TTC549 (cell line): ENCODE results near the gene RGS19.

Source experiments
- FAIRE-seq: peaks from 2 replicates; lab custom pipeline; 2012; peaks lifted over from hg19 to GRCh38; lab: Jason Lieb, UNC

Gene RGS19

DNA sequence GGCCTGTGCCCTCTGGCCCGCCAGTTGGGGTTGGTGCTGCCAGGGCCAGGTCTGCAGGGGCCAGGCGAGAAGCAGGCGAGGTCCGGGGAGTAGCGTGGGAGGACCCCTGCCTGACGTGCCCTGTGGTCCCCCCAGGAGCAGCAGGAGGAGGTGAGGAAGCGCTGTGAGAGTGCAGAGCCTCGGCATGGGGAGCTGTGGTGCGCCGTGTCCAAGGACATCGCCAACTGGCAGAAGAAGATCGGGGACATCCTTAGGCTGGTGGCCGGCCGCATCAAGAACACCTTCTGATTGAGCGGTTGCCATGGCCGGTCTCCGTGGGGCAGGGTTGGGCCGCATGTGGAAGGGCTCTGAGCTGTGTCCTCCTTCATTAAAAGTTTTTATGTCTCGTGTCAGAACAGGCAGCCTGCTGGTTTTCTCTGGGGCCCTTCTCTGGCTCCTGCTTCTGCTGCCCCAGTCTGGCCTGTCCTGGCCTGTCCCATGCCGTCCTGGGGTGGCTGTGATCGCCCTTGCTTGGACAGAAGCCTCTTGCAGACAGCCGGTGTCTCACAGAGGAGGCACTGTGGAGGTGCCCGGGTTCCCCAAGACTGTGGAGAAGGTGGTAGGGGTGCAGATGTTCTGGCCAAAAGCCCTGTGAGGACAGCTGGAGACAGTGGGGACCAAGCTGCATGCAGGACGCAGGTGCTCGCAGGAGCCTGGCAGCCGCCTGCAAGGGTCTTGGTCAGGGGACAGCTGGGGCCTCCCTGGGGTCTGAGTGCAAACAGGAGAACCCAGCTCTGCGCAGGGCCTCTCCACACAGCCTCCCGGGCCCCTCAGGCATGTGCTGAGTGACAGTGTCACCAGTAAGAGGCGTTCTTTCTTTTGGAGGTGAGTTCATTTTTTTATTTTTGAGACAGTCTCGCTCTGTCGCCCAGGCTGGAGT lies 46.4 kb downstream of the RGS19 start:
- FAIRE-seq: no peak

- FAIRE-seq: no peak
Observed at GRCh38 chr20:64031822-64032314, 47.5 kb downstream of the RGS19 start.

GRCh38 chr20:64030371-64031134 lies 48.8 kb downstream of the RGS19 start:
- no peak for FAIRE-seq

- no peak for FAIRE-seq
Observed at GRCh38 chr20:64029293-64030117, 49.8 kb downstream of the RGS19 start.

DNA sequence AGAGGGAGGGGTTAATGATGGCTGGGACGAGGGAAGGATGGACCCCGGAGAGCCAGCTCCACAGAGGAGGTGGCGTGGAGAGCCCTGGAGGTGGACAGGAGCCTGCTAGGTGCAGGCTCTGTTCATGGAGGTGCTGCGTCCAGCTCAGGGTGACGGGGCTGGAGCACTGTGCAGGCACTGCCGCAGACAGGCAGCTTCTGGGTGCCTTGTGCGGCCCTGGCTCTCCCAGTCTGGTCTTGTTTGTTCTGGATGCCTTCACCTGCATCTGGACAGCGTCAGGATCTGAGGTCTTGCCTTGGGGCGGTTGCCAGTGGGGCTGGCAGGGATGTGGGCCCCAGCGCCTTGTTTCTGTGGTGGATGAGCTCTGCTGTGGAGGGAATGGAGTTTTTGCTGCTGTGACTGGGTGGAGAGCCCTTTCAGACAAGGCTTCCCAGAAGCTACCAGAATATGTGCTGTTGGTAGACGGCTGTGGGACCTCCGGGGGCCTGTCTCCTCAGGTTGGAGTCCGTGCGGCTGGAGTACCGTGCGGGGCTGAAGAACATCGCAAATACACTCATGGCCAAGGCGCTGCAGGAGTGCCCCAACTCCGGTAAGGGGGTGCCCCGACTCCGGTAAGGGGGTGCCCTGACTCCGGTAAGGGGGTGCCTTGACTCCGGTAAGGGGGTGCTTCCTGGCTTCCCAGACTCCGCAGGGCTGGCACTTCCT lies 51.2 kb downstream of the RGS19 start:
- FAIRE-seq: no peak

DNA sequence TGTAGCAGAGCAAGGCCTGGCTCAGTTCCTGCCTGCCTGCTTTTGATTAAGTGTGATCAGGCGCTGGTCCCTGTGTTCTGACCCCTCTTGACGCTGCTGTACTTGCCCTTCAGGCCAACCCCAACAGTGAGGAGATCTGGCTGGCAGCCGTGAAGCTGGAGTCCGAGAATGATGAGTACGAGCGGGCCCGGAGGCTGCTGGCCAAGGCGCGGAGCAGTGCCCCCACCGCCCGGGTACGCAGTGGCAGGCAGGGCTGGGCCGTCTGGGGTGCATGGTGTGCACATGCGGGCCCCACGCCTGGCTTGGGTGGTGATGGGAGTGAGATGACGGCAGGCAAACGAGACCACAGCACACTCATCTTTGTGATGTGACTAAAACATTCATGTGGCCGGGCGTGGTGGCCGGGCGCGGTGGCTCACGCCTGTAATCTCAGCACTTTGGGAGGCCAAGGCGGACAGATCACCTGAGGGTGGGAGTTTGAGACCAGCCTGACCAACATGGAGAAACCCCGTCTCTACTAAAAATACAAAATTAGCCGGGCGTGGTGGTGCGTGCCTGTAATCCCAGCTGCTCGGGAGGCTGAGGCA lies 53.4 kb downstream of the RGS19 start:
- no peak for FAIRE-seq

DNA sequence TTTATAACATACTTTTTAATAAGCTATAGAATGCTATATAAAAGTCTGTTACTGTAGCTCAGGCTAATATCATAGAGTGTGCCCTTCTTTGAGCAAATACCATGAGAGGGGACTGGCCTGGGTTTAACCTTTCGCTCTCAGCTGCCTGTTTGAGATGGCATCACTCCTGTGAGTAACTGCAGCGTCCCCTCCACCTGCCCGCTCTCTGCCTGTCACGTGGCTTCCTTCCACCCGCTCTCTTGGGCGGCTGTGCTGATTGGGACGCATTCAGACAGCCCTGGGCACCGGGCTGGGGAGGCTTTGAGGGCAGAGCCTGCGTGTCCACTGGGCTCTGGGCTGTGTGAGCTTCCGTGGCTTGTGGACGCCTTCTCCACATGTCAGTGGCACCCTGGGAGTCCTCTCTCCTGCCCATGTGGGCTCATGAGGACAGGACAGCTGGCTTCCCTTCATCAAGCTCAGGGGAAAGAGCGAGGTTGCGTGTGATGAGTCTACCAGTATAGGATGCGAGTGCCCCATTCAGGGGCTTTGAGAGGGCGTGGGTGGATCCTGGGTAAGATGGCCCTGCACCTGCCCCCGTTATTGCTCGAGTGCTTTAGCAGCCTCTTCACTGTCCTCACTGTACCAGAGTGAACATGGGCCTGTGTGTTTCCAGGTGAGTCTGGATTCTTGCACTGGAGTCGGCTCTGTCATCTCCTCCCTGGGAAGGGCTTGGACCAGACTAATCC lies 54.1 kb downstream of the RGS19 start:
- FAIRE-seq: no peak

DNA sequence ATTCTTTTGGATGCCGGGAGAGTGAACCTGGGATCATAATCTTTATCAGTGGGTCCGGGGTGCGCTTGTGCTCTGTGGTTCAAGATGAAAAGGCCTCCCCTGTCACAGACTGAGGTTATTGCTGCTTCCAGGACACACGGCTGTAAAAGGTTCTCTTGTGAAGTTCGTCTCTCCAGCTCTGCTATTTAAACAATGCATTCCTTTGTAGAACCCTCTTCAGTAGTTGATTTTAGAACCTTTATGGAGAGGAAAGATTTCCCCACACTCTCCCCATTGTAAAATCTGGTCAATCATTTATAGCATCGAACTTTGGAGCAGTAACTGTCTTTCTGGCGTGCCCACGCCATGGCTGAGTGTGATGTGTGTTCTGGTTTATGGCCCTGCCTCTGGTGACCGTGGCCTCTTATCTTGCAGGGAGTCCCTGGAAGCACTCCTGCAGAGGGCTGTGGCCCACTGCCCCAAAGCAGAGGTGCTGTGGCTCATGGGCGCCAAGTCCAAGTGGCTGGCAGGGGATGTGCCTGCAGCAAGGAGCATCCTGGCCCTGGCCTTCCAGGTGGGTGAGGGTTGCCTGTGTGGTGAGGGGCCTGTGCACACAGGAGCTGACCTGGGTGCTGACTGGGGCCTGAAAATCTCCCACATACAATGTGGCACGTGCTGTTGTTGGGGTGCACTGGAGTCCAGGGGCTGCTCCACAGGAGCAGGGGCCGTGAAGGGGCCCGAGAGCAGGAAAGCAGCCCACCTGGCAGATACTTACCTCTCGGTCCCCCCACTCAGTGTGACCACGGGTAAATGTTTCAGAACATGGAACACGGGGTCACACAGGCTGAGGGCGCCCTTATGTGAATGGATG lies 55.0 kb downstream of the RGS19 start:
- no peak for FAIRE-seq

GRCh38 chr20:64023361-64024140 lies 55.8 kb downstream of the RGS19 start:
- FAIRE-seq: no peak
